GM19239 (cell line): ENCODE data around the gene SLC26A9.

Source experiments
- DNase-seq: peaks from one replicate; pipeline ENCODE4 v3.0.0; 2011; ENCODE audit warnings: low spot score; ENCODE audit not compliant: insufficient read length
- FAIRE-seq: peaks from 2 replicates; lab custom pipeline; 2011; peaks lifted over from hg19 to GRCh38; lab: Jason Lieb, UNC

Gene SLC26A9, protein sequence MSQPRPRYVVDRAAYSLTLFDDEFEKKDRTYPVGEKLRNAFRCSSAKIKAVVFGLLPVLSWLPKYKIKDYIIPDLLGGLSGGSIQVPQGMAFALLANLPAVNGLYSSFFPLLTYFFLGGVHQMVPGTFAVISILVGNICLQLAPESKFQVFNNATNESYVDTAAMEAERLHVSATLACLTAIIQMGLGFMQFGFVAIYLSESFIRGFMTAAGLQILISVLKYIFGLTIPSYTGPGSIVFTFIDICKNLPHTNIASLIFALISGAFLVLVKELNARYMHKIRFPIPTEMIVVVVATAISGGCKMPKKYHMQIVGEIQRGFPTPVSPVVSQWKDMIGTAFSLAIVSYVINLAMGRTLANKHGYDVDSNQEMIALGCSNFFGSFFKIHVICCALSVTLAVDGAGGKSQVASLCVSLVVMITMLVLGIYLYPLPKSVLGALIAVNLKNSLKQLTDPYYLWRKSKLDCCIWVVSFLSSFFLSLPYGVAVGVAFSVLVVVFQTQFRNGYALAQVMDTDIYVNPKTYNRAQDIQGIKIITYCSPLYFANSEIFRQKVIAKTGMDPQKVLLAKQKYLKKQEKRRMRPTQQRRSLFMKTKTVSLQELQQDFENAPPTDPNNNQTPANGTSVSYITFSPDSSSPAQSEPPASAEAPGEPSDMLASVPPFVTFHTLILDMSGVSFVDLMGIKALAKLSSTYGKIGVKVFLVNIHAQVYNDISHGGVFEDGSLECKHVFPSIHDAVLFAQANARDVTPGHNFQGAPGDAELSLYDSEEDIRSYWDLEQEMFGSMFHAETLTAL

DNA sequence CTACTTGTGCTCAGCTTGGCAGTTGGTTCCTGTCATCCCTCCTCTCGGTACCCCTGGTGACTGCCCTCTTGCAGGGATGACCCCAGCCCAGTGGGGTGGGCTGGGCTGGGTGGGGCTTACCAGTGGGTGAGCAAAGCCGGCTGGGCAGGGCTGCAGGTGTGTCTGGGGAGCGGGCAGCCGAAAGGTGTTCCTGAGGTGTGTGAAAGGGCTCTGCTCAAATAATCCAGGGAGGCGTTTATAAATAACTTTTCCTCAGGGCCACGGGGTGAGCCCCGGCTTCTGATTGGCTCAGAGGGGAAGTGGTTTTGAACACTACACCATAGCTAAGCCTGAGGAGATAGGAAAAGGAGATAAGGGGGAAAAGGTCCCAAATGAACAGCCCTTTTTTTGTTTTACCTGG lies at the start of gene SLC26A9:
Gene SLC26A9 (minus strand): TSS at position 212 of the 400 bp plus-strand sequence. CDS start 7,636 bp downstream, outside the sequence.
- no peak for FAIRE-seq
- DNase-seq: no peak

DNA sequence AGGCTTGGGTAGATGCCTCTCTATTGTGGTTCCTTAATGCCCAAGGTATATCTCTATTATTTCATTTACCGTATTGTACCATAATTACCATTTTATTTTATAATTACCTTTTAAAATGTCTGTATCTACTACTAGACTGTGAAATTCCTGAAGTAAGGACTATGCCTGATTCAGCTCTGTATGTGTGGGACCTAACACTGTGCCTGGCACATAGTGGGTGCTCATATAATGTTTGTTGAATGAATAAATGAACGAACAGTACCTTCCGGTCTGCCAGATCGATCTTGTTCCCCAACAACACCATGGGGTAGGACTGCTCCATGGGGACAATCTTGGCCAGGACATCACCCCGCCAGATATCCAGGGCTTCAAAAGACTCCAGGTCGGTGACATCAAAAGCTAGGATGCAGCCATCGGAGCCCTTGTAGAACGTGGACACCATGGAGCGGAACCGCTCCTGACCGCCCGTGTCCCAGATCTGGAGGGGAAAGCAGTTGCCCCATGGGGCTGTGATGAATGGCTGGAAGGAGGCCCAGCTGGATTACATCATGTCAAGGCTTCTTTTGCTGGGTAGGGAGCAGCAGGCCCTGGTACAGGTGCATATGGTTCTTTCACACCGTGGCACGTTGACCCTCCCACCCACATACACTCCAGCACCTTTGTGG lies 49.1 kb upstream of the SLC26A9 start:
- DNase-seq (no peak), FAIRE-seq (no peak)

DNA sequence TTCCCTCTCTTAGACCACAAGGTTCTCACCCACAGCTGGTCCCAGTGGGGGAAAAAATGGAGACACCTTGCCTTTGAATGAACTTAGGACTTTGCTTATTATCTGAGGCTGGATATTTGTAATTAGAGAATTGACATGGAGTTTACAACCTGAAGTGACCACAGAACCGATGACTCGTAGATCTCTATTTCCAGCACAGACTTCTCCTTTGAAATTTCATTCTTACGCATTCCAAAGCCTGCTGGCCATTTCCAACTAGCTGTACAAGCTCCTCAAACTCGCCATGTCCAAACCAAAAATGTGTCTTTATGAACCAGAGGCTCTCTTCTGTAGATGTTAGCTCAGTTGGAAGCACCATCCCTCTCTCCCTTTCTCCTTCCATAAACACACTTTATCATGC lies 48.0 kb upstream of the SLC26A9 start:
- FAIRE-seq: no peak
- DNase-seq: no peak

DNA sequence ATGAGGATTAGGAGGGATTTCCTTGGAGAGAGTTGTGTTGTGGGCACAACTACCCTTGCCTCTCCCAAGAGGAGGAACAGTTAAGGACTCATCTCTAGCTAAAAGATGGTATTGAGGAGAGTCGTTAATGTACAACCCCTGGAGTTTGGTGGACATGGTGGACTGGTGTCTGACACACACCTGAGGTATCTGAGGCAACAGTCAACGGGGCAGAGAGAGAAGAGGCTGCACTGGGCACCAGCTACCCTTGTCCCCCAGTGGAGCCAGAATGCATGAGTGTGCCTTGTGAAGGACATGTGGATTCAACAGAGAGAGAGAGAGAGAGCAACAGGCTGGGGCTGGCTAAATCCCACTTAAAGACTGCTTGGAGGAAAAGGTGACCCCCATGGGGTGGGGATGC lies 47.0 kb upstream of the SLC26A9 start:
- DNase-seq (no peak), FAIRE-seq (no peak)

DNA sequence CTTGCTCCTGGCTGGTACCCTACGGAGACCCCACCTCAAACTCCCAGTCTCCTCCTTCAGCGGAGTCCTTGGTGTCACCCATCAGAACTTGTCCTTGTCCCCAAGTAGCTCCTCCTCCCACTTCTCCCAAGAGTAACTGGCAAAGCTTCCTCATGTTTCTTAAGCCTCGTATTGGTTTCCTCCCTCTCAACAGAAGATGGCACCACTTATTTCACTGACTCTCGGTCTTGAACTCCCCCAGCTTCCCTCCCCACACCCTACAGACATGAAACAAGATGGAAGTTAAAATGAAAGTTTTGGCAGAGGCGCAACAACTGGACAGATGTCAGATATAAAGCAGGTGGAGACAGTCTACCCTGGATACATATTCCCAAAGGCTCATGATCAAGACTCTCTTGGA lies 46.5 kb upstream of the SLC26A9 start:
- FAIRE-seq: no peak

DNA sequence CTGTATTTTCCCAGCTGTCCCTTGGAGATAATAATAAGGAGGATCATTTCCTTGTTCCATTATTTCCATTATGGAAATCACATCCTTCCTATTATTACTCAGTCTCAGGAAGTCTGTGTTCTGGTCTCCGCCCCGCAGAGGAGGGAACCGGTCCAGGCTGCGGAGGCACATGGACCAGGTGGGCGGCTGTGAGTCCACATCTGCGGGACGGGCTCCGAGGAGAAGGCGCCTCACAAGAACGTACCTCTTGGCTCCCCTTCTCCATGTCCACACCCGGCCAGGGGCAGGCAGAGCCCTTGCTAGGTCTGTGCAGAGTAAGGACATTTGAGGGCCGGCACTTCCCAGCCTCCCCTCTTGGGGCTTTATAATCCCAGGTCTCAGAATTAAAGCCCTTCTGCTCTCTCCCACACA lies 45.3 kb upstream of the SLC26A9 start:
- DNase-seq (no peak), FAIRE-seq (no peak)

More for the DNA sequence above, 46.5 kb upstream of the SLC26A9 start:
- no peak for DNase-seq

DNA sequence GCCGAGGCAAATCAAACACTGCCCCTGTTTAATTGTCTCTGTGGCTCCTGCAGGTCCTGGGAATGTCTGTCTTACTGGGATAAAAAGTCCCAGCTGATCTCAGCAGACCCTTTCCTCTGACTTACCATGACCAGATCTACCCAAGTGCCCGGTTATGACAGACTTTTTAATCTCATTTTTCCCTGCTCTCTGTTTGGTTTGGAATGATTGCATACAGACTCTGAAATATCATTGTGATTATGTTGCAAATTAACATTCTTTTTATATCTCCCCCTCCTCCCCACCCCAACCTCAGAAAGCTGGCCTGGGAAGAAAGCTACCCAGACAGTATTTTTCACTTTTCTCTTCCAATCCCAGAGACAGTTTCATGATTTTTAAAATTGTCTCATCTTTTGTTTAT lies 43.6 kb upstream of the SLC26A9 start:
- FAIRE-seq (no peak), DNase-seq (no peak)

DNA sequence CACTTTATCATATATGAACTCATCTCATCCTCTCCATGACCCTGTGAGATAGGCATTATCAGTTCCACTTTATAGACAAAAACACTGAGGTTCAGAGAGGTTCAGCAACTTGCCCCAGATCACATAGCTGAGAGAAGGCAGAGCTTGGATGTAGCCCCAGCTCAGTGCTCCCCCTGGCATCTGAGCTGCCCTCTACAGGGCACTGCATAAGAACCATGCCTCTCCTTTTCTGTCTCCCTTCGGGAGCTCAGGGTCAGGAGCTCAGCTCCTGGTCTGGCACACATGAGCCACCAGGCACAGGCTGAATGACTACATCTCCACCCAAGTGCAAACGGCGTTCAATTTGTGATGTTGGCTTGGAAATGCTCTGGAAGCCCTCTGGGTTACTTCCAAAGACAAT lies 43.0 kb upstream of the SLC26A9 start:
- no peak for FAIRE-seq
- DNase-seq: no peak

DNA sequence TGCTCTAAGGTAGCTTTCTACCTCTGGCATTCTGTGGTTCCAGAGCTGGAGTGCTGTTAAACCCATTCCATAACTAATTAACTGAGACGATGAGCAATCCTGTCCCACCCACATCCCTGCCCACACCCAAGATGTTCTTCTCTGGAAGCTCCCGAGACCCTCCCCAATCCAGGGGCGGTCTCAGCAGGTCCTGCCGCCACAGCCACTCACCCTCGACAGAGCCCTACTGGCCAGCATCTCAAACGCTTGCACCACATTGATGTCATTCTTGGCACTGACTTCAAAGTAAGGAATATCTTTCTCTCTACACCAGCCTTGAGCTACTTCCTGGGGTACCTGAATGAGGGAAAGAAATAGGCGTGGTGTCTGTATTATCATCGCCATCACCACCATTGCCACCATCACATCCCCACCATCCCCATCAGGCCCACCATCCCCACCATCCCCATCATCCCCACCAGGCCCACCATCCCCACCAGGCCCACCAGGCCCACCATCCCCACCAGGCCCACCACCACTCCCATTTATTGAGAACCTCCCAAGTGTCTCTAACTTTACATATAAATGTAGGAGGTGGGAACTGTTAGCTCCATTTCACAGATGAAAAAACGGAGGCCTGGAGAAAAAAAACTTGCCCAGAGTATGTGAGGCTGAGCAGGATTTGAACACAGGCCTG lies 42.2 kb upstream of the SLC26A9 start:
- FAIRE-seq: no peak
- no peak for DNase-seq

DNA sequence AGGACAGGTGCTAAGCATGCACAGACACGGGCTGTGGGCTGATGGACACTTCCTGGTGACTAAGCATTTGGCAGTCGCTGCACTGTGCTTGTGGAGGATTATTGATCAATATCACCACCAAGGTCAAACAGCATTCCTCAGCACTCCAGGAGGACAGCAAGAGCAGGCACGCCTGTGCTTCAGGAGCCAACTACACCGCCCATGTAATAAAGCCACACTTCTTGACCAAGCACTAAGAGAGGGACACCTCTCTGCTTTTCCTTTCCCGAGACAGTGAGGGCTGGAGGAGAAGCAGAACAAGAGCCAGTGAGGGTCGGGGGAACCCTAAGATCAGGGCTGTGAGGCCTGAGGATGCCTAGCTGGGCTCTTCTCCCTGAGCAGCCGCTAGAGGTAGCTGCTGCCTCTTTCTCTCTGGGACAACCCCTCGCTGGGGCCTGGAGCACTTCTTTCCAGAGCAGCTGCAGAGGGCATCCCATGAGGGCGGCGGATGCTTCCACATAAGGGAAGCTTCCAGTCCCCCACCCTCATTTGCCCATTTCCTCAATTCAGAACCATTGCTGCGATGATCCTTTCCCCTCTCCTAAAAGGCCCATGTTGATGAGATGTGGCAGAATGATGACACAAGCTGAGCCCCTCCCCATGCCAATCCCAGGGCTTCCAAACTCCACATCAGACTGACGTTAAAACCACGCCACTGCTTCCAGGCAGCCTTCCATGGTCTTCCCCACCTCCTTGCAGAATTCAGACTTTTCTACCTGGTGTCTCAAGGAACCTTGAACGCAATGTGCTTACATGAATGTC lies 40.9 kb upstream of the SLC26A9 start:
- peak; percentile 36 for DNase-seq
- no peak for FAIRE-seq

DNA sequence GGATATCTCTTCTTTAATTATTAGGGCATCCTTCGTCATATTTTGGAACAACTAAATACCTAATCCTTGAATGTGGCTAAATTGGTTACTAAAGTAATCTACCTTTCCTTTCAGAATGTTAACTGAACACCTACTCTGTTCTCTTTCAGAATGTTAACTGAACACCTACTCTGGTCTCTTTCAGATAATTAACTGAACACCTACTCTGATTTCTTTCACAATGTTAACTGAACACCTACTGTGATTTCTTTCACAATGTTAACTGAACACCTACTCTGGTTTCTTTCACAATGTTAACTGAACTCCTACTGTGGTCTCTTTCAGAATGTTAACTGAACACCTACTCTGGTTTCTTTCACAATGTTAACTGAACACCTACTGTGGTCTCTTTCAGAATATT lies 38.0 kb upstream of the SLC26A9 start:
- DNase-seq (no peak), FAIRE-seq (no peak)

DNA sequence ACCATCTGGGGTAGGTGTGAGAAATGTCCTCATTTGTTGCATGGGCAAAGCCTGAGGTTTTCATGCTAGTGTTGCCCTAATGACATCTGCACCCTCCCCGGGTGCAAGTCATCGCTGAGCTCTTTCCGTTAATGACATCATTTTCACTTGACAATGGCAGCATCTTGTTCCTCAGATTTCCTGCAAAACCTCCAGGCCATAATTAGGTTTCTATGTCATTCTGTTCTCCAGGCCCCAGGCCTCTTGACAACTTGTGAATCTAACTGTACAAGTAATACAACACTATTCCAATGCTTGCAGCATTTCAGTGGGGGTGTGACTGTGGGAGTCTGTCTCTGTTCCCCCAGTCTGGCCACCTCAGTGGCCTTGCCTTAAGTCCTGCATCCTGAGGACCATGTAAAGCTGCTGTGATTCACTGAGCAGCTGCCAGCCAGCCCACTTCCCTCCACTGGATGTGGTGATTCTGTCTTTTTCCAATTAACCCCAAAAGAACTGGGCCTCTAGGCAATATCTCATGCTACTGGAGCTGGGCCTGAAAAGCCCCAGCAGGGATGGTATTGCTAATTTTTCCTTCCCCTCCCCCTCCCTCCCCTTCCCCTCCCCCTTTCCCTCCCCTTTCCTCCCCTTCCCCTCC lies 37.1 kb upstream of the SLC26A9 start:
- FAIRE-seq: no peak
- DNase-seq: no peak

DNA sequence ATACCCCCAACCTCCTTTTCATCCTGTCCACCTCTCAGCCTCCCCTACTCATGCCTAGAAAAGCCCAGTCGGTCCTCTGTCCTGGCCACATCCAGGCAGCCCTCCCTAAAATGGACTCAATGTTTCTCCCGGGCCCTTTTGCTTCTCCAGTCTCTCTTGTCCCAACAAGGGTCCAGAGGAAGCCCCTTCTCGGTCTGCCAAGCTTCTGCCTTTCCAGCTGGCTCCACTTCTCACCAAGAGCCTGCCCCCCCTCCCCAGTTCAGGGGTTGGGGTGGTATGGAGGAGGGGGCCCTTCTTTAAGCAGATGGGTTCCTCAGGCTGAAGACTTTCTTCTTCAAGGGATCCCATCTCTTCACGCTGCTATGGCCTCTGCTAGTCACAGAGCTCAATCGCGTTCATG lies 36.0 kb upstream of the SLC26A9 start:
- DNase-seq (no peak), FAIRE-seq (no peak)

DNA sequence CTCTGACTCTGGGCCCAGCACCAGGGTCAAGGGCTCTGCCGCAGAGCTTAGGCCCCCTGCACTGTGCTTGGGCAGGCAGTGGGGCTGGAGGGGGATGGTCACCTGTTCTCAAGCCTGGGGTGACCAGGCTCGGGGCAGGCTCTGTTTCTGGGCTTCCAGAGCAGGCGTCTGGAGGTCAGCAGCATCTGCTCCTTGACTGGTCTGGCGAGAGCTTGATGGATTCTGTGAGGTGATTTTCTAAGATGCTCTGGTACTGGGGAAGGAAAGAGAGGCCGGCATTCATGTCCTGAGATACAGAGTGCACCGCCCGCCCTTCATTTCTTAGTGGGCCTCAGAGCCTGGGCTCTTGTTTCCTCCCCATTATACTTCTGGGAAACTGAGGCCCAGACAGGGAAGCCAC lies 35.4 kb upstream of the SLC26A9 start:
- FAIRE-seq (no peak), DNase-seq (no peak)

DNA sequence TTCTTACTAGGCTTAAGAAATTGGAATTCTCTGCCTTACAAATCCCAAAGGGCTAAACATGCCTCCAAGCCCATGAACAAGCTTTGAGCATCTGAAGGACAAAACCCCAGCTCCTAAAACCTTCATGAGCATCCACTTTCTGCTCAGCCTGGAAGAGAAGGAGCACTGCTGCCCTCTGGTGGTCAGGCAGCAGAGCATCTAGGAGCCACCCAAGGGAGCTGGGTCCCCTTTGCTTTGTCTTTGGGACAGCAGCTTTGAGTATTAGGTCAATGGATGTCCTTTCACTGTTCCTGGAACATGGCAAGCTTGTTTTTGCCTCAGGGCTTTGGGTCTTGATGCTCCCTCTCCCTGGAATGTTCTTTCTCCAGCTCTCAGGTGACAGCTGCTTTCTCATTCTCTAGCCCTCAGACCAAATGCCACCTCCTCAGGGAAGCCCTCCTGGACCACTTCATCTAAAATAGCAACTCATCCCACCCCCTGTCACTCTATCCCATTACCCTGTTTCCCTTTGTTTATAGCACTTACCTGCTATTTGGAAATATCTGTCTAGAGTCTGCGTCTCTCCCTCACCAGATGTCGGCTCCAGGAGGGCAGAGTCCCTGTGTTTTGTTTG lies 34.3 kb upstream of the SLC26A9 start:
- DNase-seq (peak; percentile 75), FAIRE-seq (no peak)

DNA sequence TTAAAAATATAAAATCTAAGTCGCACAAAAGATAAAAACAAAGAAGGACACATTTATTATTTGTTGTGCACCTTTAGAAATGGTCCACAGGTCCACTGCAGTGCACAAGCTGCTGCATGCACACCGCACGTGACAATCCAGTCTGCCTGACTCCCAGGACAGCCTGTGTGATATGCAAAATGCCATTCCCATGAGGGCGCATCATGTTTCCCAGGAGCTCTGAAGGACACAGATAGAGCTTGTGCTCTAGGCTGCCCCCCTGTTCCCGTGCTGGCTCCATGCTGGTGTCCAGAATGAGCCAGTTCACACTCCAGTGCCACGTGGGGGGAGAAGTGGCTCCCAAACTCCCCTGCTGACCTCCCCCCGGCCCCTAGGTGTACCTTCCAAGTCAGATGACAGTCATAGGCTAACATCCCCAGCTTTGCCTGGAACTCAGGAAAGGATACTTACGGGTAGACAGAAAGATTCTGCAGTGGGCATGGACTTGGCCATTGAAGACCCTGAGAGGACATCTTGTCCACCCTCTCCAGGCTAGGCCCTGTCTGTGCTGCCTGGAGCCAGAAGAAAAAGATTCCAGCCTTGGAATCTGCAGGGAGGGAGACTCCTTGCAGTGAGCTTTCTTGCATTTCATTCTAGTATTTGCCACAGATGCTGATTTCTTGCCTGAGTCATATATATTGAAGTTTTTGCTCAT lies 33.6 kb upstream of the SLC26A9 start:
- DNase-seq: no peak
- FAIRE-seq: no peak

DNA sequence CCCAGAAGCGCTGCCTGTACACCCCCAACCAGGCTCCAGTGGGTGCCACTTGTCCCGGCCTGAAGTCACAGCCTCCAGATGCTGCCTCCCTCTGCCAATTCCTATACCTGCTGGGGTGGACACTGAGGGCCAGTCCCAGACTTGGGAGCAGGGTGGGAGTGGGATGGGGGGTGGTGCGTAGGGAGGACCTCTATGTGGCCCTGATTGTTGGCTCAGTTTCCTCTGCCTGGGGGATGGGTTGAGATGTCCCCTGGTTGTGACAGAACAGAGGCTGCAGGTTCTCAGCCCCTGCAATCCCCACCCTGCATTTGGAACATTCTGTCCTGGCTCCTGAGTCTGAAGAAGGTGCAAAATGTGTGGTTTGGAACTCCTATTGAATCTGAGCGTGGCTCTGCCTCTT lies 32.8 kb upstream of the SLC26A9 start:
- FAIRE-seq (no peak), DNase-seq (no peak)

DNA sequence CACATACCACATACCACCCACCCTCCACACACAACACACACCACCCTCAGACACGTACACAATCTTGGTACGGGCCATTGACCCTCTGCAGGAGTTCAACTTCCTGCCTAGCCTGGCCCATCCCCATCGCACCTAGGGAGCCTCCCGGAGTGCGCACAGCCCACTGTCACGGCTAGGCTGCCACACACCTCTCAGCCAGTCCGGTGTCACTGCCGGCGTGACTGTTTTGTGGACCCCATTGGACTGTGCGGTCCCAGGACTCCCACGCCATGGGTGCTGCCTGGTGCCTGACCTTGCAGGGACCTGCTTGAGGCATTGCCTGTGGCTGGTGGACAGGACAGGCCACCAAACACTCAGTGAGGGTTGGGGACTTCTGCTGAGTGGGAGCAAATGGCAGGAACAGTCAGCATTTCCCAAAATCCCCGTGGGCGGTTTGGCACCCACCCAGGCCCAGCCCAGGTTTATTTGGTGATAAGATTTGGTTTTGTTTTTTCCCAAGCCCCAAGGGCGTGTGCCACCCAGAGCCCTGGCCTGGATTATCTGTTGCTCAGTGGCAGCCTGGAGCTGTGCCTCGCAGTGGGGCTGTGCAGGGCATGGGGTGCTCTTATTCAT lies 32.2 kb upstream of the SLC26A9 start:
- FAIRE-seq: no peak
- DNase-seq: no peak
